Peyer's patch (tissue), 4 donors: Measurements from ENCODE around the gene ZWILCH.

Experiments
- POLR2A ChIP-seq, 2 donors: fragments of 450-650 bp; IDR thresholded peaks; one replicate each; pipeline ENCODE4 v1.5.1; 2017; ENCODE audit warnings: antibody characterized with exemption in 2 of 2, mild to moderate bottlenecking in 2 of 2, moderate library complexity in 2 of 2
- TF ChIP-seq, protein P1 (sequence below), 6 experiments: fragments of 450-650 bp in 4 of 6; fragments of 200-600 bp in 2 of 6; sonication (generic) in 1 of 6; IDR thresholded peaks; one replicate each; pipeline ENCODE4 v1.5.1; 2017 to 2019; ENCODE audit warnings: antibody characterized with exemption in 6 of 6, mild to moderate bottlenecking in 3 of 6, moderate library complexity in 1 of 6

DNA sequence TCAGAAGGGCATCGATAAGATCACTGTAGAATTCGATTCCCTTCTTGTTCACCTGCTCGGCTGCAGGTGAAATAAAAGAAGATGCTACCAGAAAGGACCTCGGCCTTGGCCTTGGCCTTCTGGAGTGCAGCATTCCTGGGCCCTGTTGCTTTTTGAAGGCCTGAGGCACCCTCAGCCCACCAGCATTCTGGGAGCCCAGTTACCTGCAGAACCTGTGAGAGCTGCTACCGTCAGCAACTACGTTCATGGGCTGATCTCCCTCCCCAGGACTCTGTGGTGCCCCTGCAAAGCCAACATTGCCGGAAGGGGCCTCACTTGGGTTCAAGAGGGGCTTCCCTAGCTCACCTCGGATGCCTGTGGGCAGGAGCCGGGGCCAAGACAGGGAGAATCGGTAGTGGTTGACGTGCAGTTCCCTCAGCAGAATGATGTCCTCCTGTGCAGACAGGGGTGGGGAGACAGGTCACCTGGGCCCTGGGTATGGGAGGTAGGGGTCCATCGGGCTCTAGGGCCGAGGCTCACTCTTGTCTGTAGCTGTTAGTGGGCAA is 58.5 kb downstream of the ZWILCH start:
- no peak for TF ChIP-seq POLR2A (IDR thresholded peaks at IDR 0.05)
- TF ChIP-seq, protein P1, sequence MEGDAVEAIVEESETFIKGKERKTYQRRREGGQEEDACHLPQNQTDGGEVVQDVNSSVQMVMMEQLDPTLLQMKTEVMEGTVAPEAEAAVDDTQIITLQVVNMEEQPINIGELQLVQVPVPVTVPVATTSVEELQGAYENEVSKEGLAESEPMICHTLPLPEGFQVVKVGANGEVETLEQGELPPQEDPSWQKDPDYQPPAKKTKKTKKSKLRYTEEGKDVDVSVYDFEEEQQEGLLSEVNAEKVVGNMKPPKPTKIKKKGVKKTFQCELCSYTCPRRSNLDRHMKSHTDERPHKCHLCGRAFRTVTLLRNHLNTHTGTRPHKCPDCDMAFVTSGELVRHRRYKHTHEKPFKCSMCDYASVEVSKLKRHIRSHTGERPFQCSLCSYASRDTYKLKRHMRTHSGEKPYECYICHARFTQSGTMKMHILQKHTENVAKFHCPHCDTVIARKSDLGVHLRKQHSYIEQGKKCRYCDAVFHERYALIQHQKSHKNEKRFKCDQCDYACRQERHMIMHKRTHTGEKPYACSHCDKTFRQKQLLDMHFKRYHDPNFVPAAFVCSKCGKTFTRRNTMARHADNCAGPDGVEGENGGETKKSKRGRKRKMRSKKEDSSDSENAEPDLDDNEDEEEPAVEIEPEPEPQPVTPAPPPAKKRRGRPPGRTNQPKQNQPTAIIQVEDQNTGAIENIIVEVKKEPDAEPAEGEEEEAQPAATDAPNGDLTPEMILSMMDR (IDR thresholded peaks at IDR 0.05) = no peak
